SU-DHL-6 (cell line): Measurements from ENCODE around the gene COPRS.

ENCODE experiments used
- H2AFZ ChIP-seq: fragments of 200-600 bp; sonication (generic); 2 replicates; pipeline ENCODE4 v1.6.1; 2014; ENCODE audit warnings: low read depth, mild to moderate bottlenecking, moderate library complexity, mixed read lengths, antibody characterized with exemption, low read length; ENCODE audit not compliant: severe bottlenecking
- H3F3A ChIP-seq: fragments of 200-600 bp; shearing (Covaris generic); 2 replicates; pipeline ENCODE4 v1.6.0; 2016; ENCODE audit warnings: antibody characterized with exemption, mild to moderate bottlenecking; ENCODE audit not compliant: insufficient read depth
- H3K27ac ChIP-seq: fragments of 200-600 bp; sonication (generic); 2 replicates; pipeline ENCODE4 v1.5.1; 2016; ENCODE audit warnings: low read depth, mild to moderate bottlenecking, low read length, moderate library complexity, mixed read lengths
- H3K27me3 ChIP-seq: fragments of 200-600 bp; sonication (generic), shearing (Covaris generic); 2 replicates; pipeline ENCODE4 v1.6.0; 2014; ENCODE audit warnings: mild to moderate bottlenecking, low read length
- H3K36me3 ChIP-seq: fragments of 200-600 bp; sonication (generic); 2 replicates; pipeline ENCODE4 v1.6.1; 2014; ENCODE audit warnings: mild to moderate bottlenecking, low read length, mixed read lengths
- H3K4me2 ChIP-seq: fragments of 300-600, 200-600 bp; shearing (Covaris generic), sonication (generic); 2 replicates; pipeline ENCODE4 v1.6.0; 2014; ENCODE audit warnings: low read length, low read depth, mild to moderate bottlenecking; ENCODE audit not compliant: poor library complexity, severe bottlenecking
- H3K4me3 ChIP-seq: fragments of 200-600 bp; sonication (generic); 2 replicates; pipeline ENCODE4 v1.5.1; 2014; ENCODE audit warnings: antibody characterized with exemption, low read length, mild to moderate bottlenecking, mixed read lengths; ENCODE audit not compliant: insufficient read depth, poor library complexity, severe bottlenecking
- H3K79me2 ChIP-seq: fragments of 200-600 bp; sonication (generic); 2 replicates; pipeline ENCODE4 v1.6.1; 2014; ENCODE audit warnings: mild to moderate bottlenecking, low read length, moderate library complexity; ENCODE audit not compliant: insufficient read depth
- H3K9ac ChIP-seq: fragments of 200-600 bp; sonication (generic); 2 replicates; pipeline ENCODE4 v1.7.0; 2014; ENCODE audit warnings: mild to moderate bottlenecking, low read length
- H3K9me2 ChIP-seq: fragments of 200-600 bp; sonication (generic); replicated peaks from 2 replicates; pipeline ENCODE4 v1.6.1; 2014; ENCODE audit warnings: low read length; ENCODE audit not compliant: insufficient read depth
- H3K9me3 ChIP-seq: fragments of 200-600 bp; sonication (generic); 2 replicates; pipeline ENCODE4 v1.6.1; 2014; ENCODE audit warnings: low read length, mixed read lengths; ENCODE audit not compliant: insufficient read depth
- H4K20me1 ChIP-seq: fragments of 200-600 bp; sonication (generic); 2 replicates; pipeline ENCODE4 v1.6.1; 2014; ENCODE audit warnings: low read depth, mild to moderate bottlenecking, antibody characterized with exemption, low read length, moderate library complexity, mixed read lengths
- CTCF ChIP-seq: fragments of 200-600 bp; sonication (generic); IDR thresholded peaks from one replicate; pipeline ENCODE4 v1.5.1; 2017; ENCODE audit warnings: antibody characterized with exemption, mild to moderate bottlenecking, low read length, moderate library complexity; ENCODE audit not compliant: insufficient read depth, poor library complexity, severe bottlenecking
- EZH2phosphoT487 ChIP-seq: fragments of 200-600 bp; sonication (generic), shearing (Covaris generic); conservative IDR thresholded peaks from 2 replicates; pipeline ENCODE4 v1.6.1; 2018; ENCODE audit warnings: mild to moderate bottlenecking, antibody characterized with exemption, low read length, moderate library complexity, mixed read lengths

Gene COPRS

GRCh38 chr17:31882571-31882970 lies 23.5 kb upstream of the COPRS start:
- Histone ChIP-seq H3K36me3 (peaks cover 15% of the 10 kb centered on the region; the same call in 1 of the 2 replicates), H3K27ac (peak overlapping the region; percentile 73), H4K20me1 (no peaks in the 10 kb centered on the region), H3K9me3 (no peaks in the 10 kb centered on the region), H2AFZ (no peak overlapping the region), H3K4me3 (no peak overlapping the region), H3K27me3 (no peaks in the 10 kb centered on the region), H3F3A (peaks cover 9% of the 10 kb centered on the region; the same call in 1 of the 2 replicates), H3K9ac (no peak overlapping the region), H3K4me2 (peak overlapping the region; percentile 33), H3K79me2 (no peaks in the 10 kb centered on the region), H3K9me2 (no peaks in the 10 kb centered on the region)
- TF ChIP-seq EZH2phosphoT487: no peak
- no peak for TF ChIP-seq CTCF

- H3K9me2 ChIP-seq: no peaks in the 10 kb centered on the region
- no peaks in the 10 kb centered on the region for H3K79me2 ChIP-seq
- H3K4me3 ChIP-seq: no peak overlapping the region
- H3K9ac ChIP-seq: no peak overlapping the region
- H3K36me3 ChIP-seq: peaks cover 13% of the 10 kb centered on the region; the same call in 1 of the 2 replicates
- no peaks in the 10 kb centered on the region for H3K9me3 ChIP-seq
- no peak overlapping the region for H3K4me2 ChIP-seq
- H3K27me3 ChIP-seq: no peaks in the 10 kb centered on the region
- TF ChIP-seq CTCF: no peak
- H2AFZ ChIP-seq: no peak overlapping the region
- no peak overlapping the region for H3K27ac ChIP-seq
- peaks cover 9% of the 10 kb centered on the region; the same call in 1 of the 2 replicates for H3F3A ChIP-seq
- no peaks in the 10 kb centered on the region for H4K20me1 ChIP-seq
These were observed 21.3 kb upstream of the COPRS start for GRCh38 chr17:31880311-31880710.

- Histone ChIP-seq H3K9ac (no peak overlapping the region), H3K4me2 (no peak overlapping the region), H3K27me3 (no peaks in the 10 kb centered on the region), H3K4me3 (no peak overlapping the region), H3K79me2 (no peaks in the 10 kb centered on the region), H2AFZ (no peak overlapping the region), H3K27ac (no peak overlapping the region), H4K20me1 (no peaks in the 10 kb centered on the region), H3K9me2 (no peaks in the 10 kb centered on the region), H3K36me3 (peaks cover 15% of the 10 kb centered on the region; the same call in 1 of the 2 replicates), H3K9me3 (no peaks in the 10 kb centered on the region), H3F3A (peaks cover 9% of the 10 kb centered on the region; the same call in 1 of the 2 replicates)
- TF ChIP-seq CTCF (no peak), EZH2phosphoT487 (no peak)
These were observed 19.6 kb upstream of the COPRS start for GRCh38 chr17:31878703-31879073.
